Prostate gland (tissue), 2 donors: ENCODE results near the gene SH3PXD2A. TPM values are rescaled to one million over a fixed set of nuclear protein-coding genes. Genes with fewer than 3 reads are reported as not detected.

Source experiments
- DNase-seq: peaks from one replicate; pipeline ENCODE4 v3.0.0-alpha.2; 2019; ENCODE audit warnings: low spot score
- H3K27ac ChIP-seq, 2 donors: fragments of 200-600 bp; sonication (generic); 2 replicates each; pipeline ENCODE4 v1.5.1; 2017 to 2019
- H3K27me3 ChIP-seq: fragments of 200-600 bp; sonication (generic); replicated peaks from 2 replicates; pipeline ENCODE4 v1.5.1; 2019; ENCODE audit not compliant: insufficient read depth
- H3K36me3 ChIP-seq, 2 donors: fragments of 200-600 bp; sonication (generic); 1 replicate in 1 of 2; 2 replicates in 1 of 2; pipeline versions ENCODE4 v1.5.1 to v1.8.1; 2017 to 2019
- H3K4me1 ChIP-seq: fragments of 200-600 bp; sonication (generic); replicated peaks from 2 replicates; pipeline ENCODE4 v1.5.1; 2019
- H3K4me3 ChIP-seq, 2 donors: fragments of 200-600 bp; sonication (generic); 2 replicates each; pipeline ENCODE4 v1.5.1; 2017 to 2019
- H3K9me3 ChIP-seq: fragments of 200-600 bp; sonication (generic); 2 replicates; pipeline ENCODE4 v1.5.1; 2017
- POLR2A ChIP-seq: fragments of 450-650 bp; IDR thresholded peaks from one replicate; pipeline ENCODE4 v1.6.1; 2016; ENCODE audit warnings: antibody characterized with exemption, mild to moderate bottlenecking
- POLR2AphosphoS5 ChIP-seq: sonication (generic); formaldehyde crosslinking; IDR thresholded peaks from one replicate; pipeline ENCODE4 v1.6.1; 2017; ENCODE audit warnings: antibody characterized with exemption
- WGBS: methylation state at CpG from one replicate; pipeline ENCODE4 v1.1.5; 2018; 5-methylcytosine and 5-hydroxymethylcytosine counted together
- intact Hi-C: fragments of 100-400 bp; cut with DNase I; formaldehyde crosslinking; loops from one replicate; pipeline ENCODE4 v1.14.2; 2022
- total RNA-seq, 2 donors: library from RNA; depleted of rRNA; stranded (reverse); fragments of >200 nt; gene quantifications; one replicate each; pipeline ENCODE4 v1.1.0, GENCODE V29; 2016
- TF ChIP-seq, protein P1 (sequence below), 4 experiments: fragments of 200-600 bp in 2 of 4; fragments of 450-650 bp in 2 of 4; sonication (generic) in 2 of 4; IDR thresholded peaks; 1 replicate in 3 of 4; 2 replicates in 1 of 4; pipeline ENCODE4 v1.5.1; 2016 to 2019; ENCODE audit warnings: antibody characterized with exemption in 4 of 4, mild to moderate bottlenecking in 2 of 4, moderate library complexity in 2 of 4

The SH3PXD2A gene
- total RNA-seq, 2 donors from 2014 or later: 14.2 to 26.4 TPM

DNA sequence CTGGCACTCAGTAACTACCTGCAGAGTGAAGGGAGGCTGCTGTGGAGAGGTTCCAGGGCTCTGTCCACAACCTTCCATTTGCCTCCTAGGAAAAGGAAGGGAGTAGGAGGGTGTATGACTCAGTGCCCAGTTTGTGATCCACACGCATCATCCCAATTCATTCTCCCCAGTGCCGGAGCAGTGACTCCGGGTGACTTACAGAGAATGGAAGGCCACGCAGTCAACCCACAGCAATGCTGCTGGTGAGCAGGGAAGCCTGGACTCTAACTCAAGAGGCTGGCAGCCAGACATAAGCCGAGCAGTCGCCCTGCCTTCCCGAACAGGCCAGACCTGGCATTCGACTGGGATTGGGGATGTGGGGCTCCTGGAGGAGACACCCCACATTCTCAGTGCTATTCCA, 139.9 kb downstream of the SH3PXD2A start:
- no peak for DNase-seq
- 55% methylated on average over 8 of the region's 8 CpGs for whole genome bisulfite sequencing
- H3K27me3 ChIP-seq: no peaks in the 10 kb centered on the region
- peak overlapping the region in 1 of 2 donors; percentile 80 for H3K27ac ChIP-seq
- no peaks in the 10 kb centered on the region for H3K9me3 ChIP-seq
- H3K36me3 ChIP-seq: no peaks in the 10 kb centered on the region
- H3K4me3 ChIP-seq: no peak overlapping the region
- intact Hi-C loops: no loop called here
- TF ChIP-seq, protein P1, sequence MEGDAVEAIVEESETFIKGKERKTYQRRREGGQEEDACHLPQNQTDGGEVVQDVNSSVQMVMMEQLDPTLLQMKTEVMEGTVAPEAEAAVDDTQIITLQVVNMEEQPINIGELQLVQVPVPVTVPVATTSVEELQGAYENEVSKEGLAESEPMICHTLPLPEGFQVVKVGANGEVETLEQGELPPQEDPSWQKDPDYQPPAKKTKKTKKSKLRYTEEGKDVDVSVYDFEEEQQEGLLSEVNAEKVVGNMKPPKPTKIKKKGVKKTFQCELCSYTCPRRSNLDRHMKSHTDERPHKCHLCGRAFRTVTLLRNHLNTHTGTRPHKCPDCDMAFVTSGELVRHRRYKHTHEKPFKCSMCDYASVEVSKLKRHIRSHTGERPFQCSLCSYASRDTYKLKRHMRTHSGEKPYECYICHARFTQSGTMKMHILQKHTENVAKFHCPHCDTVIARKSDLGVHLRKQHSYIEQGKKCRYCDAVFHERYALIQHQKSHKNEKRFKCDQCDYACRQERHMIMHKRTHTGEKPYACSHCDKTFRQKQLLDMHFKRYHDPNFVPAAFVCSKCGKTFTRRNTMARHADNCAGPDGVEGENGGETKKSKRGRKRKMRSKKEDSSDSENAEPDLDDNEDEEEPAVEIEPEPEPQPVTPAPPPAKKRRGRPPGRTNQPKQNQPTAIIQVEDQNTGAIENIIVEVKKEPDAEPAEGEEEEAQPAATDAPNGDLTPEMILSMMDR (IDR thresholded peaks at IDR 0.05): no peak
- TF ChIP-seq POLR2A (no peak), POLR2AphosphoS5 (no peak)
- peaks cover 5% of the 10 kb centered on the region for H3K4me1 ChIP-seq

GRCh38 chr10:103714232-103714891, 141.0 kb downstream of the SH3PXD2A start:
- H3K36me3 ChIP-seq: no peaks in the 10 kb centered on the region
- H3K4me1 ChIP-seq: peaks cover 5% of the 10 kb centered on the region
- H3K27ac ChIP-seq: no peak overlapping the region
- no peak overlapping the region for H3K4me3 ChIP-seq
- intact Hi-C loops: no loop called here
- WGBS: 80% methylated on average over 6 of the region's 7 CpGs
- H3K9me3 ChIP-seq: no peaks in the 10 kb centered on the region
- no peaks in the 10 kb centered on the region for H3K27me3 ChIP-seq
- DNase-seq: no peak
- no peak for TF ChIP-seq POLR2A
- TF ChIP-seq POLR2AphosphoS5: no peak
- TF ChIP-seq, protein P1 (IDR thresholded peaks at IDR 0.05): no peak

DNA sequence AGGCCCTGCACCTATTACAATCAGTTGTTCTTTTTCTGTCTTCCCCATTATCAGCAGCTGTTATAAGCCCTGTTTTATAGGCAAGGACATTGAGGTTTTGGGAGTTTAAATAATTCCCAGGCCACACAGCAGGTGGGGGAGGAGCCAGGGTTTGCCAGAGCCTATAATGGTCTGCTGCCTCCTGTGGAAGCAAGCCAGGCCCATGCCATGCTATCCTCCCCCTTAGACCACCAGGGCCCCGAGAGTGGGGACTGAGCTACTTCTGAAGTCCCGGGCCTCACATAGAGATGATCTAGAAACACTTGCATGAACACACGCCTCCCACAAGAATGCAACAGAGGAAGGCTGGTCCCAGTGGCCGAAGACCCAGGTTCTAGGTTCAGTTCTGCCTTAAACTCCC, 141.7 kb downstream of the SH3PXD2A start:
- no peaks in the 10 kb centered on the region for H3K27me3 ChIP-seq
- intact Hi-C loops: loop anchor here (1.0 kb wide), 1 partner anchor 146 kb away; no protein-coding TSS in a partner anchor
- 72% methylated on average over 4 of the region's 4 CpGs for WGBS
- no peak for DNase-seq
- no peak overlapping the region for H3K4me3 ChIP-seq
- no peaks in the 10 kb centered on the region for H3K36me3 ChIP-seq
- no peaks in the 10 kb centered on the region for H3K9me3 ChIP-seq
- peaks cover 5% of the 10 kb centered on the region for H3K4me1 ChIP-seq
- no peak overlapping the region for H3K27ac ChIP-seq
- TF ChIP-seq POLR2A (no peak), POLR2AphosphoS5 (no peak)
- TF ChIP-seq, protein P1 (IDR thresholded peaks at IDR 0.05): no peak

GRCh38 chr10:103712898-103713498, 142.4 kb downstream of the SH3PXD2A start:
- Histone ChIP-seq H3K9me3 (no peaks in the 10 kb centered on the region), H3K4me3 (no peak overlapping the region), H3K4me1 (peaks cover 5% of the 10 kb centered on the region), H3K36me3 (no peaks in the 10 kb centered on the region), H3K27me3 (no peaks in the 10 kb centered on the region), H3K27ac (no peak overlapping the region)
- peak; percentile 81 for DNase-seq
- intact Hi-C loops: loop anchor here (1.0 kb wide), 1 partner anchor 146 kb away; no protein-coding TSS in a partner anchor
- TF ChIP-seq, protein P1 (IDR thresholded peaks at IDR 0.05): peak; percentile 85 to 96 (median 96)
- TF ChIP-seq POLR2A (no peak), POLR2AphosphoS5 (peak; percentile 41)
- WGBS: 13% methylated on average over 8 of the region's 8 CpGs

GRCh38 chr10:103712146-103712545, 143.2 kb downstream of the SH3PXD2A start:
- Histone ChIP-seq H3K4me3 (no peak overlapping the region), H3K4me1 (peaks cover 3% of the 10 kb centered on the region), H3K36me3 (no peaks in the 10 kb centered on the region), H3K27ac (no peak overlapping the region), H3K9me3 (no peaks in the 10 kb centered on the region), H3K27me3 (no peaks in the 10 kb centered on the region)
- TF ChIP-seq POLR2AphosphoS5 (no peak), POLR2A (no peak)
- TF ChIP-seq, protein P1 (IDR thresholded peaks at IDR 0.05): no peak
- intact Hi-C loops: no loop called here
- WGBS: 79% methylated on average over 5 of the region's 5 CpGs
- no peak for DNase-seq
